HG03342 (cell line): Measurements from ENCODE around the gene CBX5.
"Not testable (repeated sequence)": the region's sequence is repeated elsewhere in the genome, so short reads cannot be mapped to it uniquely, and the experiment has no call there.

ENCODE experiments used
- ATAC-seq: cut with Tn5 transposase; IDR thresholded peaks from one replicate; pipeline ENCODE4 v1.9.1; 2021; ENCODE audit warnings: mild to moderate bottlenecking, moderate library complexity; ENCODE audit not compliant: unreplicated experiment

CBX5 gene

GRCh38 chr12:54229624-54230212, 50.2 kb downstream of the CBX5 start:
- no peak for ATAC-seq

- ATAC-seq, result no peak
Measured at GRCh38 chr12:54228471-54228870, 51.5 kb downstream of the CBX5 start.

DNA sequence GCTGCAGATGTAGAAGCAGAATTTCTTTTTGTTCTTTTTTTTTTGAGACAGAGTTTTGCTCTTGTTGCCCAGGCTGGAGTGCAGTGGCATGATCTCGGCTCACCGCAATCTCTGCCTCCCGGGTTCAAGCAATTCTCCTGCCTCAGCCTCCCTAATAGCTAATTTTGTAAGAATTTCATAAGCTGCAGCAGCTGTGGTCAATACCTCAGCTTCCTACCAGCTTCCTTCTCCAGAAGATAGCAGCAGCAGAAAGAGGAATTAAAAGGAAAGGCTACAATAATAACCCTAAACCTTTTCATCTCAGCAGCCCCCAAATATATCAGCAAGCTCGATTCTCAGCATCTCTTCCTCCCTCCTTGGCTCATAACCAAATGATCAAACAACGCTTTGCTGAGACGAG, 52.0 kb downstream of the CBX5 start:
- ATAC-seq, result not testable (repeated sequence)

- no peak for ATAC-seq
Measured at GRCh38 chr12:54227376-54227775, 52.5 kb downstream of the CBX5 start.

DNA sequence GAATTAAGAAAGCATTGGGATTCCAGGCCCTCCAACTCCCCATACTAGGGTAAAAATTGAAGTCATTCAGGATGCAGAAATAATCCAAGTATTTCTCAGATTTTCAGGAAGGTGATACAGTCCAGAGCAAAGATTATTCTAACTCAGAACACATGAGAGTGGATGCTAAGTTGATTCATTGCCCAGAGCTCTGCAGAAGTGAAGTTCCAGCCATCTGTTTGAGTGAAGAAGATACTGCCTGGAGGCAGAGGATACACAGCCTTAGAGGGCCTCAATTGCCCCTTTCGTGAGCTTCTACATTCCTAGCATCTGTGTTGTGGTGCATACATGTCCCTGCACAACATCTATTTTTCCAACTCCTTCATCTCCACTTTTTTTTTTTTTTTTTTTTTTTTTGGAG, 54.3 kb downstream of the CBX5 start:
- ATAC-seq, result no peak

- no peak for ATAC-seq
Measured at GRCh38 chr12:54222609-54223008, 57.3 kb downstream of the CBX5 start.

DNA sequence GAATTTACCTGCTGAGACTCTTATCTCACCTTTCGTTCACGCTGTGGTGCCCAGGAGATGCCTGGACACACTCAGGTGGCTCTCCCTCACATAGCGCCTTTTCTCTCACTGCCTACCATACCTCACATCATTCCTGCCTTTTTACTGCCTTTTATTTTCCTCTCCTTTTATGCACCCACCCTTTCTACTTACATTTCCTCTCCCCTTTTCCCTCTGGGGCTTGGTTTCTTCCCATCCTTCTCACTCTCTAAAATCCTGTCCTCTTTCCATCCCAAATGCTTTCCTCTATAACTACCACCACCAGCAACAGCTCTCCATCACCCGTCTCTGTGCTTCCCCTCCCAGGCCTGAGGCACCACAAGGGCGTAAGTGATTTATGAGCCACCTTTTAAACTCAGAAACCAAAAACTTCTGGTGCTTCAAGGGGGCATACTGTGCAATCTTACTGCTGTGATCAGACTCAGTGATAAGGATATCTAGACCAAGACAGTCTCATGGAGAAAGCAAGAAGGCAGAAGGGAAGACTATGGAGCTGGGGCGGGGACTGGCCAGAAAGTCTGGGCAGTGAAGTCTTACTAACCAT, 58.4 kb downstream of the CBX5 start:
- no peak for ATAC-seq

DNA sequence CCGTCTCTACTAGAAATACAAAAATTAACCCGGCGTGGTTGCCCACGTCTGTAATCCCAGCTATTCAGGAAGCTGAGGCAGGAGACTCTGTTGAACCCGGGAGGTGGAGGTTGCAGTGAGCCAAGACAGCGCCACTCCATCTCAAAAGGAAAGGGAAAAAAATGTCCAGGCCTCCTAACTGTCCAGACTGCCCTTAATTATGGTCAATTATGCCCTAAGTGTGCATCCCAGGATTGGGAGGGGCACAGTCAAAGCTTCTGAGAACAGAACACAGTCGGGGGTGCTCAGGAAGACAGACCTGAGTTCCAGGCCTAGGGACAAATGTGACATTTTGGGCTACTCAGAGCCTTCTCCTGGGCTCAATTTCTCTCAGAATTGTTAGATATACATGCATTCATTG, 59.4 kb downstream of the CBX5 start:
- ATAC-seq, result no peak

GRCh38 chr12:54220092-54220557, 59.8 kb downstream of the CBX5 start:
- ATAC-seq, result peak; percentile 31

GRCh38 chr12:54217774-54218241, 62.1 kb downstream of the CBX5 start:
- peak; percentile 47 for ATAC-seq

DNA sequence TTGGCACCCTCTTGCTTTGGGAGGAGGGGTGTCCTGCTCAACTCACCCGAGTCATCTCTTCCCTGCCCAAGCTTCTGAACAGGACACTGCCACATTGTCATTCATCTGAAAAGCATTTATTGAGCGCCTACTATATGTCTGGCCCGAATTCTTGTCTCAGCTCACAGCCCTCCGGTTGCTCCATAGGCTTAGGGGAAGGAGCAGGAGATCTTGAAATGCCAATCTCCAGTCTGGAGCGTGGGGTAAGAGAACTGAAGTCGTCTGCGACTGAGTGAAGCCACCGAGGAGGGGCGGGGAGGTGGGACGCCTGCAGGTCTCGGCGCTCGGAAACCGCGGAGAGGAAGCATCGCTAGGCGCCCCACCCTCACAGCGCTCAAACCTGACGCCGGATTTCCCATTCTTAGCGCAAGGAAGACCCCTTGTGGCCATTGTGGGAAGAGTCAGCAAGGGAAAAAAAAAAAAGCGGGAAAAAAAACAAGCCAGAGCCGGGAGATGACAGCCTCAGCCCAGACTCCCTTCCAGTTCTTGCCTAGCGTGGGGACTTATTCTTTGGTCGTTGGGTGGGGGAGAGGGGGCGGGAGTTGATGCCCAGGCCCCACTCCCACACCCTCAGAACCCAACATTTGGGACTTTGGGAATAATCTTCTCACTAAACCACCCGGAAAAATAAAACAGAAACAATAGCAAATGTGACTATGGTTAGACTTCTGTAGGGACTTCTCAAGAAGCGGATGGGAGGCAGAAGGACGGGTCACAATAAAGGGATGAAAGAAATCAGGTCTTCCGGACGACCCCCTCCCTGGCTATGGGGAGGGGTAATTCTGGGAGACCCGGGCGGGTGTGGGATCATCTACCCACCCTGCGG, 62.9 kb downstream of the CBX5 start:
- ATAC-seq, result no peak

- ATAC-seq, result no peak
Measured at GRCh38 chr12:54215989-54216796, 63.7 kb downstream of the CBX5 start.

GRCh38 chr12:54214553-54215406, 65.1 kb downstream of the CBX5 start:
- ATAC-seq, result peak; percentile 74

- ATAC-seq, result no peak
Measured at GRCh38 chr12:54213079-54213478, 66.8 kb downstream of the CBX5 start.

- no peak for ATAC-seq
Measured at GRCh38 chr12:54211920-54212319, 68.0 kb downstream of the CBX5 start.

DNA sequence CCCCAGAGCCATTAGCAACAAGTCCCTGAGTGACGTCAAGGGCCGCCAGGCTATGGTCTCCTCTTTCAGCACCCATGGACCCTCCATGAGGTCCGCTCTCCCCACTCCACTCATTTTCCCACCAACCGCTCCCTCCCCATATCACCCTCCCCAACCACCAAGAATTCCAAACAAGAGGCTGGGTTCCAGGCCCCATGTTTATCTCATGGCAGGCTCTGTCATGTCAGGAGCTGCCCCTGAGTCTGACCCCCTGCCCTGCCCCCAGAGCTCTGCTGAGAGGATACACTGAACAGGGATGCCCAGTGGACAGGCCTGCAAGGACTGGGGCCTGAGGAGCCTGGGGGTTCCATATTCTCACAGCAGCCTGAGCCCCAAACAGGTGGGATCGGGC, 69.5 kb downstream of the CBX5 start:
- ATAC-seq, result no peak

DNA sequence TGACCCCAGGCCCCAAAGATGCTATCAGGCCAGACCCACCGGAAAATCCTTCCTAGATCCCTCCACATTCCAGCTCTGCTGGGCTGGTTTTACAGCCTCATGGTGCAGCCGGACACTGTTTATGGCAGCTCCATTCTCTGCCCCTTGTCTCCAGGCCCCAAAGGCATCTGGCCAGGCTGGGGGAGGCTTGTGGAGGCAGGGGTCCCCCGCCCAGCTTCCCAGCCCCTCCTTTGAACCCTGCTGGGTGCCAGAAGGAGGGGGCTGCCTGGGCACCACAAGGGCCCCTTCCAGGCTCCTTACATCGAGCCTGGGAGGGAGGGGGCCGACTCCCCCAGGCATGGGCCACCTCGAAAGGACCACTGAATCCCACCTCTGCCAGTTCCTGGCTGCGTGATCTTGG, 71.3 kb downstream of the CBX5 start:
- ATAC-seq, result no peak

DNA sequence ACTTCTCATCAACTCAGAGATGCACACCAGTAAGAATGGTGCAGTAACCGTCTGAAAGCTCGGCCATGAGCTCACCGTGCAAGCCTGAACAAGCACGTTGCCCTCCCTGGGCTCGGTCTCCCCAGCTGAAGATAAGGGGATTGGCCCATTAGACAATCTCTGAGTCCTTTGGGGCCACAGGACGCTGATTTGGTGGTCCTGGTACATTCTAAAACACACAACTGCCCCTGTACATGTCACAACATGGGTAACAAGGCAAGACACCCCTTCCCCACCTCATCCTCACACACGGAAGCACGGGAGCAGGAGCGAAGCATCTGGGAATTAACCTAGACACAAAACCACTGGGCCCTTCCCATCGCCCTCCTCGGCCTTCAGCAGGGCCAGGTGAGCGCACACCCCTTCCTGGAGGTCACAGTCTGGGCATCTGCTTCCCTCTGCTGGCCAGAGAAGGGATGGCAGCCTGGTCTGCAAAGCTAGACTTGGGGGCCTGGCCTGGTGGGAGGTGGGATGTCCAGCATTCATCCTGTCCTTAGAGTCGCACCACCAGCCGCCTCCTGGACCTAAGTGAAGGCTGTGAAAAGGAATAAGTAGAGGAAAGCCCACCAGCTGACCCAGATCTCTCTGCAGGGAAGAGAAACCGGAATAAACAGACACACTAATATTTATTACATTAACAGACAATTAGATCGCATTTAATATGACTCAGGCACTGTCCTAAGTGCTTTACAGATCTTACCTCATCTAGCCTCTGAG, 72.2 kb downstream of the CBX5 start:
- ATAC-seq, result peak; percentile 76

- ATAC-seq, result no peak
Measured at GRCh38 chr12:54206791-54207190, 73.1 kb downstream of the CBX5 start.
